ENCODE data around the gene WWOX.

The WWOX gene

GRCh38 chr16:78122774-78123315, 23.4 kb downstream of the WWOX start:
- H3K4me3 Mint-ChIP-seq = no peak overlapping the region
- H3K36me3 Mint-ChIP-seq (ENCODE audit: low read depth) = peaks cover 2% of the 10 kb centered on the region
- no peaks in the 10 kb centered on the region for H3K27me3 Mint-ChIP-seq (ENCODE audit: low read depth)
- no peak overlapping the region for H3K27ac Mint-ChIP-seq
- H3K9me3 Mint-ChIP-seq = no peaks in the 10 kb centered on the region
- H3K4me1 Mint-ChIP-seq (ENCODE audit: low read depth) = peaks cover 3% of the 10 kb centered on the region

GRCh38 chr16:78125112-78125844, 25.8 kb downstream of the WWOX start:
- Mint-ChIP-seq H3K27me3 (ENCODE audit: low read depth) (no peaks in the 10 kb centered on the region), H3K36me3 (ENCODE audit: low read depth) (peaks cover 2% of the 10 kb centered on the region), H3K4me3 (no peak overlapping the region)

GRCh38 chr16:78126662-78127061, 27.2 kb downstream of the WWOX start:
- Mint-ChIP-seq H3K36me3 (ENCODE audit: low read depth) (peaks cover 2% of the 10 kb centered on the region), H3K9me3 (peaks cover 5% of the 10 kb centered on the region), H3K27me3 (ENCODE audit: low read depth) (no peaks in the 10 kb centered on the region), H3K27ac (no peak overlapping the region), H3K4me3 (no peak overlapping the region), H3K4me1 (ENCODE audit: low read depth) (peaks cover 3% of the 10 kb centered on the region)

More at GRCh38 chr16:78125112-78125844, 25.8 kb downstream of the WWOX start:
- H3K27ac Mint-ChIP-seq = no peak overlapping the region
- H3K4me1 Mint-ChIP-seq (ENCODE audit: low read depth) = peaks cover 3% of the 10 kb centered on the region
- H3K9me3 Mint-ChIP-seq = peaks cover 5% of the 10 kb centered on the region

GRCh38 chr16:78127130-78127529, 27.7 kb downstream of the WWOX start:
- Mint-ChIP-seq H3K9me3 (peaks cover 5% of the 10 kb centered on the region), H3K4me1 (ENCODE audit: low read depth) (peaks cover 3% of the 10 kb centered on the region), H3K27ac (no peak overlapping the region), H3K27me3 (ENCODE audit: low read depth) (no peaks in the 10 kb centered on the region), H3K4me3 (no peak overlapping the region), H3K36me3 (ENCODE audit: low read depth) (peaks cover 2% of the 10 kb centered on the region)

- peaks cover 3% of the 10 kb centered on the region for H3K36me3 Mint-ChIP-seq (ENCODE audit: low read depth)
- H3K27ac Mint-ChIP-seq = no peak overlapping the region
- no peaks in the 10 kb centered on the region for H3K4me1 Mint-ChIP-seq (ENCODE audit: low read depth)
- peaks cover 5% of the 10 kb centered on the region for H3K9me3 Mint-ChIP-seq
- H3K27me3 Mint-ChIP-seq (ENCODE audit: low read depth) = no peaks in the 10 kb centered on the region
- H3K4me3 Mint-ChIP-seq = no peak overlapping the region
These were observed 29.5 kb downstream of the WWOX start for GRCh38 chr16:78128913-78129312.

- Mint-ChIP-seq H3K4me1 (ENCODE audit: low read depth) (no peaks in the 10 kb centered on the region), H3K36me3 (ENCODE audit: low read depth) (peaks cover 4% of the 10 kb centered on the region), H3K27me3 (ENCODE audit: low read depth) (no peaks in the 10 kb centered on the region), H3K27ac (no peak overlapping the region), H3K9me3 (peaks cover 5% of the 10 kb centered on the region), H3K4me3 (no peak overlapping the region)
These were observed 29.9 kb downstream of the WWOX start for GRCh38 chr16:78129349-78129748.

GRCh38 chr16:78130083-78130608, 30.7 kb downstream of the WWOX start:
- H3K27me3 Mint-ChIP-seq (ENCODE audit: low read depth) = no peaks in the 10 kb centered on the region
- no peak overlapping the region for H3K27ac Mint-ChIP-seq
- H3K4me1 Mint-ChIP-seq (ENCODE audit: low read depth) = peaks cover 6% of the 10 kb centered on the region
- peaks cover 7% of the 10 kb centered on the region for H3K36me3 Mint-ChIP-seq (ENCODE audit: low read depth)
- no peak overlapping the region for H3K4me3 Mint-ChIP-seq
- H3K9me3 Mint-ChIP-seq = peaks cover 5% of the 10 kb centered on the region

GRCh38 chr16:78130950-78131349, 31.5 kb downstream of the WWOX start:
- Mint-ChIP-seq H3K9me3 (peaks cover 5% of the 10 kb centered on the region), H3K36me3 (ENCODE audit: low read depth) (peaks cover 7% of the 10 kb centered on the region), H3K4me3 (no peak overlapping the region), H3K27me3 (ENCODE audit: low read depth) (no peaks in the 10 kb centered on the region), H3K27ac (no peak overlapping the region), H3K4me1 (ENCODE audit: low read depth) (peaks cover 9% of the 10 kb centered on the region)

GRCh38 chr16:78133919-78134318, 34.5 kb downstream of the WWOX start:
- peaks cover 9% of the 10 kb centered on the region for H3K4me1 Mint-ChIP-seq (ENCODE audit: low read depth)
- peaks cover 5% of the 10 kb centered on the region for H3K36me3 Mint-ChIP-seq (ENCODE audit: low read depth)
- peaks cover 5% of the 10 kb centered on the region for H3K9me3 Mint-ChIP-seq
- H3K4me3 Mint-ChIP-seq = no peak overlapping the region
- H3K27me3 Mint-ChIP-seq (ENCODE audit: low read depth) = no peaks in the 10 kb centered on the region
- H3K27ac Mint-ChIP-seq = no peak overlapping the region

- peaks cover 5% of the 10 kb centered on the region for H3K36me3 Mint-ChIP-seq (ENCODE audit: low read depth)
These were observed 35.6 kb downstream of the WWOX start for GRCh38 chr16:78134944-78135619.

GRCh38 chr16:78137179-78137578, 37.7 kb downstream of the WWOX start:
- no peak overlapping the region for H3K4me3 Mint-ChIP-seq
- H3K9me3 Mint-ChIP-seq = no peaks in the 10 kb centered on the region
- H3K27me3 Mint-ChIP-seq (ENCODE audit: low read depth) = no peaks in the 10 kb centered on the region
- peaks cover 9% of the 10 kb centered on the region for H3K4me1 Mint-ChIP-seq (ENCODE audit: low read depth)
- H3K36me3 Mint-ChIP-seq (ENCODE audit: low read depth) = peaks cover 5% of the 10 kb centered on the region
- H3K27ac Mint-ChIP-seq = no peak overlapping the region

More at GRCh38 chr16:78134944-78135619, 35.6 kb downstream of the WWOX start:
- H3K27ac Mint-ChIP-seq = no peak overlapping the region
- peaks cover 9% of the 10 kb centered on the region for H3K4me1 Mint-ChIP-seq (ENCODE audit: low read depth)
- H3K27me3 Mint-ChIP-seq (ENCODE audit: low read depth) = no peaks in the 10 kb centered on the region
- peaks cover under 1% of the 10 kb centered on the region for H3K9me3 Mint-ChIP-seq
- H3K4me3 Mint-ChIP-seq = no peak overlapping the region

GRCh38 chr16:78137782-78138616, 38.5 kb downstream of the WWOX start:
- Mint-ChIP-seq H3K27me3 (ENCODE audit: low read depth) (no peaks in the 10 kb centered on the region), H3K27ac (no peak overlapping the region), H3K4me1 (ENCODE audit: low read depth) (peaks cover 9% of the 10 kb centered on the region), H3K9me3 (no peaks in the 10 kb centered on the region), H3K4me3 (no peak overlapping the region), H3K36me3 (ENCODE audit: low read depth) (peaks cover 5% of the 10 kb centered on the region)

- no peaks in the 10 kb centered on the region for H3K36me3 Mint-ChIP-seq (ENCODE audit: low read depth)
- H3K9me3 Mint-ChIP-seq = no peaks in the 10 kb centered on the region
- H3K27ac Mint-ChIP-seq = no peak overlapping the region
- no peaks in the 10 kb centered on the region for H3K4me1 Mint-ChIP-seq (ENCODE audit: low read depth)
- no peaks in the 10 kb centered on the region for H3K27me3 Mint-ChIP-seq (ENCODE audit: low read depth)
- H3K4me3 Mint-ChIP-seq = no peak overlapping the region
These were observed 41.5 kb downstream of the WWOX start for GRCh38 chr16:78140818-78141466.

- Mint-ChIP-seq H3K27me3 (ENCODE audit: low read depth) (no peaks in the 10 kb centered on the region), H3K4me1 (ENCODE audit: low read depth) (no peaks in the 10 kb centered on the region), H3K9me3 (no peaks in the 10 kb centered on the region), H3K36me3 (ENCODE audit: low read depth) (no peaks in the 10 kb centered on the region), H3K4me3 (no peak overlapping the region), H3K27ac (no peak overlapping the region)
These were observed 43.3 kb downstream of the WWOX start for GRCh38 chr16:78142788-78143187.
